ENCODE data around the gene POGK.

- no peak for TF ChIP-seq POLR2AphosphoS5 (IDR thresholded peaks at IDR 0.05; ENCODE audit: borderline replicate concordance, low read depth, low read length)
- TF ChIP-seq EZH2 (IDR thresholded peaks at IDR 0.05): no peak
Observed at GRCh38 chr1:166811691-166812090, 27.6 kb upstream of the POGK start.

Data from SK-N-MC (cell line).